HG03060 (cell line): ENCODE data around the gene SLC17A4.

Experiments used
- ATAC-seq: cut with Tn5 transposase; IDR thresholded peaks from one replicate; pipeline ENCODE4 v1.9.1; 2021; ENCODE audit warnings: low read depth, moderate number of reproducible peaks; ENCODE audit not compliant: unreplicated experiment

SLC17A4 gene

GRCh38 chr6:25754535-25754934 is at the start of gene SLC17A4:
Gene SLC17A4 (plus strand): TSS chr6:25754742. CDS start chr6:25761963, 7,221 bp downstream.
- ATAC-seq: no peak

DNA sequence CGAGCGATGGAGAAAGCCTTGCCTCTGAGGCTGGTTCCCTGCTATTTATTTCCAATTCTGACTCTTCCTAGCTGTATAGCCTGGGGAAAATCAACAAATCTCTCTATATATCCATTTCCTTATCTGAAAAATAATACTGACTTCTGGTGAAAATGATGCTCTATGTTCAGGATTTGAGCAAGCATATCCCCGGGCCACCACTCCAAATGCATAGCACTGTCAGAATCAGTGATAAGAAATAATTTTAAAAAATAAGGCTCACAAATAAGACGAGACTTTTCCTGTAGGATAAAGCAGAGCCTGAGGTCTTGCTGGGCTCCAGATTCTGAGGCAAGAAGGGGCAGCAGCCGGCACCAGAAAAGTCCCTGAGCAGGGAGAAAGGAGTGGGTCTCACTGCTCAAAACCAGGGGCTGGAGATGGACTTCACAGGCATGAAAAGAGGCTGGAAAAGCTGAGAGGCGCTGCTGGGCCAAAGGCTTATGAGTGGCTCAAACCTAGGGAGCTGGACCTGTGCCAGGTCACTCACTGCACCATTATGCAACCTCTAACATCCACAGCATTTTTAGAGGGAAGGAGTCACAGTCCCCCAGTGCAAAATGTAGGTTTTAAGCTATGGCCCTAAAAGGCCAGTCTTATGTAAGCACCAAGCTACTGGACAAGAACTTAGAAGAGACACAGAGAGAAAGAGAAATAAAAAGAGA is 48.1 kb upstream of the SLC17A4 start:
- ATAC-seq: no peak

DNA sequence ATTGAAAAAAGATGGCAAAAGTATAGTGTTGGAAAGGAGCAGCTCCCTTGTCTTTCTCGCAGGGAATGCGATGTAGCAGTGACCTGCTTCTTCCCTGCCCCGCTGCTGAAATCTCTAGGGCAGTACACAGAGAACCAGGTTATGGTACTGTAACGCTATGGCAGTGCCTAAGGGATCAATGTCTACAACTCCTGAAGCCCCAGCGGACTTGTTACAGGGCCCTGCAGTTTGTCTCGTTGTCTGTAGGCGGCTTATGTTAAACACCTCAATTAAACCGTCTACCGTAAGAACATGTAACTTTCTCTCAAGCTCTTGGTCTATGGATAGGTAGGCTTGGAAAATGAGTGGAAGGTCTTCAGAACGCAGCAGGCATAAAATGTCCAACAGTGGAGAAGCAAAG is 44.8 kb upstream of the SLC17A4 start:
- no peak for ATAC-seq

- no peak for ATAC-seq
Measured at GRCh38 chr6:25710287-25710686, 44.3 kb upstream of the SLC17A4 start.

- no peak for ATAC-seq
Measured at GRCh38 chr6:25713824-25714223, 40.7 kb upstream of the SLC17A4 start.

DNA sequence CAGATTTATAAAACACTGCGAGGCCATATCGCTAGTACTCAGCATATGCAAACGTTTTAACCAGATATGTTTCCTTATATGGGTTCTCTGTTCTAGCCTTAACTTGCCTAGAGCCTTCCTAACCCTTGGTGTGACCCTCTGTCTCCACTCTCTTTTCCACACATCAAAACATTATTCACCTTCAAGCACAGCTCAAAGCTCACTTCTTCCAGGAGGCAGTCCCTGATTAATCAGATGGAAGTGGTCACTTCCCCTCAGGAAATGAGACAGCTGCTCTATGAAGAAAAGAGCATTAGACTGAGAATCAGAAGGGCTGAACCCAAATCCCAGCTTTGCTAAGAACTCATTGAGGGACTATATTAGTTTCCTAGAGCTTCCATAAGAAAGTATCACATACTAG is 39.8 kb upstream of the SLC17A4 start:
- no peak for ATAC-seq

GRCh38 chr6:25715794-25716193 is 38.7 kb upstream of the SLC17A4 start:
- ATAC-seq: no peak

DNA sequence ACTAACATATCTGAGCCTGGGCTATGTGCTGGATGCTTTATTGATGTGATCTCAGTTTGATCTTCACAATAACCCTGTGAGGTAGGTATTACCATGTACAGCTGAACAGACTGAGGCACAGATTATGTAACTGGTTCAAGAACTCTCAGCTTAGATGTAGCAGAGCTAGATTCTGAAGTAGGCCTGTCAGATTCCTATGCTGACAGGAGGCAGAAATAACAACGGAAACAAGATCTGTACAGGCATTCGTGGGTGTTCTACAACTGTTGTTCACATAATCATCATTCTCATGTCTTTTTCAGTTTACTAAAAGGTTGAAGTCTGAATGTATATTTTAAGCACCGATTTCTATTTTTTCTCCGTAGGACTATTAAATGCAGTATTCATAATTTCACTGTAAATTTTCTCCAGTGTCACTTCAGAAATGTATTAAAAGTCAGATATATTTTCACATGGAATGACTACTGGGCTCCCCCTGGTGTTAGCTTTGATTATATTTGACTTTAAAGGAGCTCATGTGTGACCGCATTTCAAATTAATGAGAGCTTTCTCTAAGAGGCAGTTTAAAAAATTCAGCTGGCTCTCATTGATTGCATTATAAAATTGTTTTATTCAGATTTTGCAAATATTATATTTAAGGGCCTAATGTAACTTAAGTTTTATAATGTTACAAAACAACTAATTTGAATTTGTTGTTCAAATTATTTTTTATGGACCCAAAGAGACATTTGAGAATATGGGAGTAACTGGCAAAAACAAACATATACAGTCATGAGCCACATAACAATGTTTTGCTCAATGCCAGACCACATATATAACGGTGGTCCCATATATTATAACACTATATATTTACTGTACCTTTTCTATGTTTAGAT is 36.4 kb upstream of the SLC17A4 start:
- no peak for ATAC-seq

GRCh38 chr6:25726122-25726911 is 28.2 kb upstream of the SLC17A4 start:
- ATAC-seq: no peak

GRCh38 chr6:25727028-25727427 is 27.5 kb upstream of the SLC17A4 start:
- ATAC-seq: no peak

DNA sequence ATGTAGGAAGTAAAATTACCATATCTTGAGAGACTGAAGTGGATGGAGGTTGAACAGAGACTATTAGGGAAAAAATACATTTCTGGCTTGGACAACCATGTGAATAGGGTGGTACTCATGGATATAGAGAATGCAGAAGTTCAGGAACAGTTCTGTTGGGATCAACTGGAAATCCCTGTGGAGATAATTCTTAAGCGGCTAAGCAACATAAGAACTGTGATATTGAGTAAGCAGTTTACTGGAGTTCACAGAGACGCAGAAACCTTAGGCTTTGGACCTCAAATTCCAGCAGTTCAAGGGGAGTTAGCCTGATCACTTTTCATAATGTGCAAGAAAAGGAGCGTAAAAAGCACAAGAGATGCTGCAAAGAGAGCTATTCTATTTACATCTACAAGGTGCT is 23.6 kb upstream of the SLC17A4 start:
- no peak for ATAC-seq

- ATAC-seq: no peak
Measured at GRCh38 chr6:25731721-25732120, 22.8 kb upstream of the SLC17A4 start.

DNA sequence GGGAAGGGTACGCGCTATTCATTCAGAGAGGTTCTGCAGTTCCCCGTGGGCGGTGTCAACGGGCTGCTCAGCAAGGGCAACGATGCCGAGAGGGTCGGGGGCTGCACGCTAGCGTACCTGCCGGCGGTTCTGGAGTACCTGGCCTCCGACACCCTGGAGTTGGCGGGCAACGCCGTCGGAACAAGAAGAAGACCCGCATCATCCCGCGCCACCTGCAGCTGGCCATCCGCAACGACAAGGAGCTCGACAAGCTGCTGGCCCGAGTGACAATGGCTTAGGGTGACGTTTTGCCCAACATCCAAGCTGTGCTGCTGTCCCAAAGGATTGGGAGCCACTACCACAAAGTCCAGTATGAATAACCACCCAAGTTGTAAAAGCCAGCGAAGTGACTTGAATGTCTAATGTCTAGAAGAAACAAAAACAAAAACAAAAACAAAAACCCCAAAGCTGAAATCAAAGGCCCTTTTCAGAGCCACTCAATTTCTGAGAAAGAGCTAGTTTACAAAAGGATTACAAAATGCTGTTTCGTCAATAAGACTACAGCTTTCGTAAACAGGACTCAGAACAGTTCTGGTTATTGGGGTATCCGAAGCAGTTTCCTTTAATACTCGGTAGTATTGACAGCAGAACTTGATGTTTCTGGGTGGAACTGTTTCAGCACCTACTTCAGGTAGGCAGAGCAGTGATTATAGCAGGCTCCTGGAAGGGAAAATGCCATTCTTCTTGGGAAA is 21.9 kb upstream of the SLC17A4 start:
- ATAC-seq: no peak

GRCh38 chr6:25735261-25735660 is 19.3 kb upstream of the SLC17A4 start:
- no peak for ATAC-seq

GRCh38 chr6:25743868-25744267 is 10.7 kb upstream of the SLC17A4 start:
- ATAC-seq: no peak

- ATAC-seq: no peak
Measured at GRCh38 chr6:25745836-25746235, 8.7 kb upstream of the SLC17A4 start.

GRCh38 chr6:25746968-25747367 is 7.6 kb upstream of the SLC17A4 start:
- ATAC-seq: no peak

GRCh38 chr6:25747477-25747876 is 7.1 kb upstream of the SLC17A4 start:
- no peak for ATAC-seq

- ATAC-seq: no peak
Measured at GRCh38 chr6:25748049-25748448, 6.5 kb upstream of the SLC17A4 start.
